ENCODE measurements around the gene BOLL.

GRCh38 chr2:197814526-197814925, 29.4 kb upstream of the BOLL start:
- TF ChIP-seq POLR2A (IDR thresholded peaks at IDR 0.05), result no peak
- no peak for TF ChIP-seq CTCF (IDR thresholded peaks at IDR 0.05)
